ENCODE measurements around the gene IFNL1. TPM values are rescaled to one million over a fixed set of nuclear protein-coding genes. Genes with fewer than 3 reads are reported as not detected.
A peak's percentile ranks its signal among the peaks of the same experiment; 100 is the strongest.

Gene IFNL1
- total and polyA plus RNA-seq, 9 of the 15 experiments (the other 6 are each of a cell fraction or from before 2014, with no cell fraction given), result not detected

- TF ChIP-seq CTCF (IDR thresholded peaks at IDR 0.05 in 2 of 3, conservative IDR thresholded peaks at IDR 0.05 in 1 of 3; ENCODE audit: insufficient read depth in 2 of 3, low read depth in 1 of 3, low read length in 3 of 3) (peak in 2 of 3 experiments; percentile 11 to 22; a peak in 1 of 6 replicates), ARID1B (IDR thresholded peaks at IDR 0.05) (peak; percentile 67), ZNF518B (CRISPR knock-in tag; IDR thresholded peaks at IDR 0.05) (no peak), EZH2 (IDR thresholded peaks at IDR 0.05; ENCODE audit: borderline replicate concordance, low read depth, low read length) (no peak), ZKSCAN1 (IDR thresholded peaks at IDR 0.05; ENCODE audit: low read depth, low read length) (no peak), EGR1 (conservative IDR thresholded peaks at IDR 0.05) (peak; percentile 54; the same call in 1 of the 2 replicates), SREBF1 (IDR thresholded peaks at IDR 0.05; ENCODE audit: borderline replicate concordance, low read depth, low read length) (no peak), ZBTB11 (CRISPR knock-in tag; IDR thresholded peaks at IDR 0.05) (0 out of 6 replicates have a peak, but pooled peaks of 1 of the 3 experiments have one; percentile 24), JUND (IDR thresholded peaks at IDR 0.05; ENCODE audit: borderline replicate concordance, low read depth, low read length) (peak; percentile 22; the same call in 1 of the 2 replicates), JUND (tag; IDR thresholded peaks at IDR 0.05; ENCODE audit: borderline replicate concordance, low read depth, low read length) (peak; percentile 10; the same call in 2 of the 3 replicates), ATF6 (CRISPR knock-in tag; IDR thresholded peaks at IDR 0.05) (no peak), ELF4 (CRISPR knock-in tag; IDR thresholded peaks at IDR 0.05) (0 out of 2 replicates have a peak, but pooled peaks have one; percentile 34), MCM5 (IDR thresholded peaks at IDR 0.05; ENCODE audit: low read depth) (no peak), EP400 (IDR thresholded peaks at IDR 0.05) (peak; percentile 57), NR4A1 (CRISPR knock-in tag; IDR thresholded peaks at IDR 0.05) (no peak), NR4A1 (tag; IDR thresholded peaks at IDR 0.05) (0 out of 2 replicates have a peak, but pooled peaks have one; percentile 32)
These were observed 14.5 kb downstream of the IFNL1 start (continued) for GRCh38 chr19:39310558-39311311.
